Measurements from ENCODE around the gene RSPO3.

GRCh38 chr6:127243501-127243900 lies 125.0 kb downstream of the RSPO3 start:
- TF ChIP-seq, protein P1, sequence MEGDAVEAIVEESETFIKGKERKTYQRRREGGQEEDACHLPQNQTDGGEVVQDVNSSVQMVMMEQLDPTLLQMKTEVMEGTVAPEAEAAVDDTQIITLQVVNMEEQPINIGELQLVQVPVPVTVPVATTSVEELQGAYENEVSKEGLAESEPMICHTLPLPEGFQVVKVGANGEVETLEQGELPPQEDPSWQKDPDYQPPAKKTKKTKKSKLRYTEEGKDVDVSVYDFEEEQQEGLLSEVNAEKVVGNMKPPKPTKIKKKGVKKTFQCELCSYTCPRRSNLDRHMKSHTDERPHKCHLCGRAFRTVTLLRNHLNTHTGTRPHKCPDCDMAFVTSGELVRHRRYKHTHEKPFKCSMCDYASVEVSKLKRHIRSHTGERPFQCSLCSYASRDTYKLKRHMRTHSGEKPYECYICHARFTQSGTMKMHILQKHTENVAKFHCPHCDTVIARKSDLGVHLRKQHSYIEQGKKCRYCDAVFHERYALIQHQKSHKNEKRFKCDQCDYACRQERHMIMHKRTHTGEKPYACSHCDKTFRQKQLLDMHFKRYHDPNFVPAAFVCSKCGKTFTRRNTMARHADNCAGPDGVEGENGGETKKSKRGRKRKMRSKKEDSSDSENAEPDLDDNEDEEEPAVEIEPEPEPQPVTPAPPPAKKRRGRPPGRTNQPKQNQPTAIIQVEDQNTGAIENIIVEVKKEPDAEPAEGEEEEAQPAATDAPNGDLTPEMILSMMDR (IDR thresholded peaks at IDR 0.05) = no peak
- TF ChIP-seq GABPA (IDR thresholded peaks at IDR 0.05; ENCODE audit: low read depth) (no peak), POLR2AphosphoS5 (IDR thresholded peaks at IDR 0.05; ENCODE audit: low read depth, low read length) (no peak), CHD2 (IDR thresholded peaks at IDR 0.05; ENCODE audit: low read length, partially characterized antibody) (no peak), TAF1 (IDR thresholded peaks at IDR 0.05; ENCODE audit: borderline replicate concordance, low read depth, low read length) (no peak), RFX5 (IDR thresholded peaks at IDR 0.05; ENCODE audit: low read length) (no peak), TCF12 (IDR thresholded peaks at IDR 0.05) (no peak)
- TF ChIP-seq, protein P2, sequence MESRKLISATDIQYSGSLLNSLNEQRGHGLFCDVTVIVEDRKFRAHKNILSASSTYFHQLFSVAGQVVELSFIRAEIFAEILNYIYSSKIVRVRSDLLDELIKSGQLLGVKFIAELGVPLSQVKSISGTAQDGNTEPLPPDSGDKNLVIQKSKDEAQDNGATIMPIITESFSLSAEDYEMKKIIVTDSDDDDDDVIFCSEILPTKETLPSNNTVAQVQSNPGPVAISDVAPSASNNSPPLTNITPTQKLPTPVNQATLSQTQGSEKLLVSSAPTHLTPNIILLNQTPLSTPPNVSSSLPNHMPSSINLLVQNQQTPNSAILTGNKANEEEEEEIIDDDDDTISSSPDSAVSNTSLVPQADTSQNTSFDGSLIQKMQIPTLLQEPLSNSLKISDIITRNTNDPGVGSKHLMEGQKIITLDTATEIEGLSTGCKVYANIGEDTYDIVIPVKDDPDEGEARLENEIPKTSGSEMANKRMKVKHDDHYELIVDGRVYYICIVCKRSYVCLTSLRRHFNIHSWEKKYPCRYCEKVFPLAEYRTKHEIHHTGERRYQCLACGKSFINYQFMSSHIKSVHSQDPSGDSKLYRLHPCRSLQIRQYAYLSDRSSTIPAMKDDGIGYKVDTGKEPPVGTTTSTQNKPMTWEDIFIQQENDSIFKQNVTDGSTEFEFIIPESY (IDR thresholded peaks at IDR 0.05; ENCODE audit: borderline replicate concordance, low read depth) = no peak
- TF ChIP-seq, protein P3, sequence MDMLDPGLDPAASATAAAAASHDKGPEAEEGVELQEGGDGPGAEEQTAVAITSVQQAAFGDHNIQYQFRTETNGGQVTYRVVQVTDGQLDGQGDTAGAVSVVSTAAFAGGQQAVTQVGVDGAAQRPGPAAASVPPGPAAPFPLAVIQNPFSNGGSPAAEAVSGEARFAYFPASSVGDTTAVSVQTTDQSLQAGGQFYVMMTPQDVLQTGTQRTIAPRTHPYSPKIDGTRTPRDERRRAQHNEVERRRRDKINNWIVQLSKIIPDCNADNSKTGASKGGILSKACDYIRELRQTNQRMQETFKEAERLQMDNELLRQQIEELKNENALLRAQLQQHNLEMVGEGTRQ (IDR thresholded peaks at IDR 0.05; ENCODE audit: borderline replicate concordance, low read depth, low read length) = no peak
